Measurements from ENCODE around the gene GORASP1. TPM values are rescaled to one million over a fixed set of nuclear protein-coding genes. Genes with fewer than 3 reads are reported as not detected.

The GORASP1 gene
- total and polyA plus RNA-seq, 12 donors = 24.3 to 66.2 (median 46.6) TPM

DNA sequence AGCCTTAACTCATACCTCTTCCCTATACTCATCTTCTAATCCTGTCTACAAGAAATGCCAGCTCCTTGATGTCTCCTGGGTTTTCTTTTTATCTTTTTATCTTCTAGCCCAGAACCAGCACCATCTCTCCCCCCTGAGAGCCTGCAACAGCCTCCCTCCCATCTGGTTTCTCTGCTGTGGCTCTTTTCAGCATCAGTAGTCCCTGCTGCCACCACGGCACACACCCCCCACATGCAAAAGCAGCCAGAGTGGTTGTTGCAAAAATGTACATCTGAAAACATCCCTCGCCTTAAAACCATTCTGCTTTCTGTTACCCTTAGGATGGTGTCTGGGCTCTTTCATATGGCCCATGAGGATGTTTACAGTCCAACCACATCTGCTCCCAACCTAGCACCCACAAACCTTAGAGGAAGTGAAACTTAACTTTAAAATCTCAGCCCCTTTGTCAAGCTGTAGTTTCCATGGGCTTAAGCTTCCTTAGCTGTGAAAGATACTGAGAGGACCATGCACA lies 828 bp upstream of the GORASP1 start:
- peak overlapping the region in 2 of 5 donors; percentile 95 to 99 for H3K27ac ChIP-seq
- H3K9me3 ChIP-seq (replicated peaks in 1 of 3) = no peaks in the 10 kb centered on the region
- H3K36me3 ChIP-seq (replicated peaks in 1 of 2) = no peaks in the 10 kb centered on the region
- TF ChIP-seq CTCF (IDR thresholded peaks at IDR 0.05) (no peak), POLR2A (IDR thresholded peaks at IDR 0.05) (no peak)
- H3K27me3 ChIP-seq = no peaks in the 10 kb centered on the region
- DNase-seq = peak in 1 of 7 donors; percentile 50
- intact Hi-C loops (cut with DNase I) = loop anchor here in 1 of 2 donors (10.0 kb wide), 1 partner anchor 277 kb away; the partner anchor contains the start of gene SLC25A38
- 19 to 56% (median 49%) methylated on average over 2 of the region's 2 CpGs for WGBS, 4 donors
- peaks cover 3 to 26% of the 10 kb centered on the region in 2 donors for H3K4me1 ChIP-seq (replicated peaks in 1 of 2)
- peak overlapping the region in 3 of 4 donors; percentile 88 to 100 (median 91) for H3K4me3 ChIP-seq

- intact Hi-C loops (cut with DNase I) = loop anchor here in 1 of 2 donors (10.0 kb wide), 1 partner anchor 278 kb away; the partner anchor contains the start of gene SLC25A38
- WGBS, 4 donors = 0 to 1% (median 0%) methylated on average over 17 to 55 of the region's 55 CpGs
- DNase-seq = peak in 6 of 7 donors; percentile 50 to 71 (median 64)
- no peak for TF ChIP-seq POLR2A (IDR thresholded peaks at IDR 0.05)
- TF ChIP-seq CTCF (IDR thresholded peaks at IDR 0.05) = peak in 1 of 6 experiments; percentile 5
- Histone ChIP-seq H3K9me3 (replicated peaks in 1 of 3) (no peaks in the 10 kb centered on the region), H3K27me3 (no peaks in the 10 kb centered on the region), H3K4me3 (peak overlapping the region; percentile 75 to 100 (median 90)), H3K36me3 (replicated peaks in 1 of 2) (no peaks in the 10 kb centered on the region), H3K27ac (peak overlapping the region; percentile 14 to 99 (median 93)), H3K4me1 (replicated peaks in 1 of 2) (peaks cover 3 to 26% of the 10 kb centered on the region in 2 donors)
These were observed 508 bp downstream of the GORASP1 start for GRCh38 chr3:39106851-39107387.

GRCh38 chr3:39106281-39106811 lies 1.1 kb downstream of the GORASP1 start:
- DNase-seq = peak in 2 of 7 donors; percentile 34 to 56
- intact Hi-C loops (cut with DNase I) = loop anchor here in 1 of 2 donors (10.0 kb wide), 1 partner anchor 278 kb away; the partner anchor contains the start of gene SLC25A38
- no peaks in the 10 kb centered on the region for H3K27me3 ChIP-seq
- H3K4me1 ChIP-seq (replicated peaks in 1 of 2) = peaks cover 3 to 26% of the 10 kb centered on the region in 2 donors
- peak overlapping the region in 4 of 5 donors; percentile 87 to 99 (median 94) for H3K27ac ChIP-seq
- no peaks in the 10 kb centered on the region for H3K9me3 ChIP-seq (replicated peaks in 1 of 3)
- 5 to 8% (median 7%) methylated on average over 16 of the region's 16 CpGs for WGBS, 4 donors
- H3K4me3 ChIP-seq = peak overlapping the region in 3 of 4 donors; percentile 88 to 100 (median 91)
- no peak for TF ChIP-seq CTCF (IDR thresholded peaks at IDR 0.05)
- no peak for TF ChIP-seq POLR2A (IDR thresholded peaks at IDR 0.05)
- H3K36me3 ChIP-seq (replicated peaks in 1 of 2) = no peaks in the 10 kb centered on the region

DNA sequence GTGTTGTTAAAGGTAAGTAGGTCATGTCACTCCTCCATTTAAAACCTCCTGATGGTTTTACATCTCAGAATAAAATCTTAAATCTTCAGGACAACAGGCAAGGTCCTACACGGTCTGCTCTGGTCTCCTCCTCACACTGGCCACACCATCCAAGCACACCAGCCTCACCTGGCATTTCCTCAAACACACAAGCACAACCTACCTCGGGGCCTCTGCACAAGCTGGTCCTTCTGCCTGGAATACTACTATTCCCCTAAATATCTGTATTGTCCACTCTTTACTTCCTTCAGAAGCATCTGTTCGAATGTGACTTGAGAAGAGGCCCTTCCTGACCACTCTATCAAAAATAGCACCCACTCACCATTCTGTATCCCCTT lies 1.8 kb downstream of the GORASP1 start:
- no peak for TF ChIP-seq CTCF (IDR thresholded peaks at IDR 0.05)
- TF ChIP-seq POLR2A (IDR thresholded peaks at IDR 0.05) = no peak
- Histone ChIP-seq H3K27me3 (no peaks in the 10 kb centered on the region), H3K4me3 (no peak overlapping the region), H3K4me1 (replicated peaks in 1 of 2) (peaks cover 3 to 26% of the 10 kb centered on the region in 2 donors), H3K27ac (peak overlapping the region in 1 of 5 donors; percentile 33), H3K9me3 (replicated peaks in 1 of 3) (no peaks in the 10 kb centered on the region), H3K36me3 (replicated peaks in 1 of 2) (peaks cover 0 to 2% of the 10 kb centered on the region in 2 donors)
- intact Hi-C loops (cut with DNase I) = loop anchor here in 1 of 2 donors (10.0 kb wide), 1 partner anchor 279 kb away; the partner anchor contains the start of gene SLC25A38
- peak in 1 of 7 donors; percentile 50 for DNase-seq
- 80 to 87% (median 83%) methylated on average over 3 of the region's 3 CpGs for whole genome bisulfite sequencing, 4 donors

All from adrenal gland (tissue), 12 donors.